GM12878 (cell line): ENCODE results near the gene NAA10. TPM values are rescaled to one million over a fixed set of nuclear protein-coding genes. Genes with fewer than 3 reads are reported as not detected.
A peak's percentile ranks its signal among the peaks of the same experiment; 100 is the strongest.

Experiments
- BMI1 ChIP-seq: fragments of 450-650 bp; IDR thresholded peaks from 2 replicates; pipeline ENCODE4 v1.6.1; 2016; ENCODE audit warnings: mild to moderate bottlenecking, moderate library complexity, borderline replicate concordance
- CHD1 ChIP-seq: IDR thresholded peaks from 2 replicates; pipeline ENCODE4 v1.6.1; 2012; ENCODE audit warnings: low read depth, low read length, improper control_type of control experiment
- ELK1 ChIP-seq: IDR thresholded peaks from 2 replicates; pipeline ENCODE4 v1.6.1; 2012; ENCODE audit warnings: low read depth, low read length, improper control_type of control experiment
- ETV6 ChIP-seq, 2 experiments: fragments of 450-650 bp in 1 of 2; IDR thresholded peaks in 1 of 2; conservative IDR thresholded peaks in 1 of 2; 2 replicates each; pipeline ENCODE4 v1.6.1; 2014; ENCODE audit warnings: antibody characterized with exemption in 1 of 2, borderline replicate concordance in 1 of 2, low read depth in 1 of 2, mild to moderate bottlenecking in 1 of 2, moderate library complexity in 1 of 2
- GABPA ChIP-seq: IDR thresholded peaks from 2 replicates; pipeline ENCODE4 v1.6.1; 2014; ENCODE audit warnings: antibody characterized with exemption, low read depth, mild to moderate bottlenecking, inconsistent platforms
- GATAD2B ChIP-seq: fragments of 450-650 bp; conservative IDR thresholded peaks from 2 replicates; pipeline ENCODE4 v1.6.1; 2017; ENCODE audit warnings: low read depth, mild to moderate bottlenecking, moderate library complexity
- HDAC6 ChIP-seq: fragments of 200-600 bp; sonication (generic); IDR thresholded peaks from one replicate; pipeline ENCODE4 v1.8.0; 2017; ENCODE audit warnings: antibody characterized with exemption; ENCODE audit not compliant: unreplicated experiment
- KDM1A ChIP-seq: fragments of 200-600 bp; sonication (generic); IDR thresholded peaks from 2 replicates; pipeline ENCODE4 v1.6.1; 2016; ENCODE audit warnings: borderline replicate concordance
- KLF5 ChIP-seq: fragments of 450-650 bp; IDR thresholded peaks from 2 replicates; pipeline ENCODE4 v1.6.1; 2014; ENCODE audit warnings: mild to moderate bottlenecking; ENCODE audit not compliant: partially characterized antibody
- MLLT1 ChIP-seq: fragments of 450-650 bp; IDR thresholded peaks from 2 replicates; pipeline ENCODE4 v1.6.1; 2016; ENCODE audit warnings: mild to moderate bottlenecking
- MTA2 ChIP-seq: fragments of 450-650 bp; IDR thresholded peaks from 2 replicates; pipeline ENCODE4 v1.6.1; 2016; ENCODE audit warnings: low read depth, mild to moderate bottlenecking, moderate library complexity
- NR2C2 ChIP-seq: IDR thresholded peaks from 2 replicates; pipeline ENCODE4 v1.6.1; 2011; ENCODE audit warnings: borderline replicate concordance, low read depth; ENCODE audit not compliant: control insufficient read depth, insufficient read length
- POLR2AphosphoS2 ChIP-seq: IDR thresholded peaks from 2 replicates; pipeline ENCODE4 v1.6.1; 2011; ENCODE audit warnings: low read depth, mild to moderate bottlenecking, low read length, improper control_type of control experiment, moderate library complexity
- POLR2AphosphoS5 ChIP-seq: IDR thresholded peaks from 2 replicates; pipeline ENCODE4 v1.6.1; 2011; ENCODE audit warnings: mild to moderate bottlenecking, low read length, inconsistent platforms
- POU2F2 ChIP-seq: IDR thresholded peaks from 3 replicates; pipeline ENCODE4 v1.6.1; 2011; ENCODE audit warnings: low read depth, mild to moderate bottlenecking, low read length, borderline replicate concordance
- RCOR1 ChIP-seq: conservative IDR thresholded peaks from 2 replicates; pipeline ENCODE4 v1.6.1; 2012; ENCODE audit warnings: low read depth, low read length, improper control_type of control experiment
- SMAD5 ChIP-seq: IDR thresholded peaks from 2 replicates; pipeline ENCODE4 v1.6.1; 2016; ENCODE audit warnings: antibody characterized with exemption, low read depth
- YBX1 ChIP-seq: fragments of 450-650 bp; IDR thresholded peaks from 2 replicates; pipeline ENCODE4 v1.6.1; 2016; ENCODE audit warnings: antibody characterized with exemption
- ZNF207 ChIP-seq: fragments of 450-650 bp; IDR thresholded peaks from 2 replicates; pipeline ENCODE4 v1.6.1; 2014; ENCODE audit warnings: antibody characterized with exemption, mild to moderate bottlenecking, borderline replicate concordance
- polyA plus RNA-seq, 11 experiments: library from polyadenylated mRNA; depleted of rRNA in 4 of 11; unstranded in 6 of 11; stranded (reverse) in 5 of 11; fragments of >200 nt; fragmentation: Nextera tagmentation in 4 of 11; fragmentation: Illumina TruSeq in 1 of 11; extraction: Ambion mirVana in 4 of 11; extraction: Trizol in 1 of 11; gene quantifications; 1 replicate in 1 of 11; 2 replicates in 10 of 11; pipeline versions ENCODE4 v1.2.1 to v1.2.3, GENCODE V29; 2011 to 2016; ENCODE audit warnings: inconsistent platforms in 2 of 11, missing spikeins in 2 of 11, low read depth in 1 of 11
- total RNA-seq, 4 experiments: library from RNA; depleted of rRNA in 3 of 4; stranded (reverse); fragments of >200 nt in 3 of 4; fragmentation: Illumina TruSeq in 1 of 4; extraction: Trizol in 1 of 4; gene quantifications; 2 replicates each; pipeline versions ENCODE4 v1.2.1 to v1.2.3, GENCODE V29; 2013 to 2021
- TF ChIP-seq, protein P1 (sequence below): fragments of 450-650 bp; formaldehyde crosslinking; IDR thresholded peaks from 2 replicates; pipeline ENCODE4 v1.5.0; 2022; ENCODE audit warnings: mild to moderate bottlenecking, missing genetic modification characterization
- TF ChIP-seq, protein P2 (sequence below): IDR thresholded peaks from 2 replicates; pipeline ENCODE4 v1.6.1; 2012; ENCODE audit warnings: low read depth, low read length, improper control_type of control experiment
- TF ChIP-seq, protein P3 (sequence below): fragments of 450-650 bp; IDR thresholded peaks from 2 replicates; pipeline ENCODE4 v1.6.1; 2017; ENCODE audit warnings: mild to moderate bottlenecking

NAA10 gene
- total and polyA plus RNA-seq, 10 of the 15 experiments (the other 5 are each of a cell fraction or from before 2014, with no cell fraction given): 7.9 to 212 (median 98.9) TPM

DNA sequence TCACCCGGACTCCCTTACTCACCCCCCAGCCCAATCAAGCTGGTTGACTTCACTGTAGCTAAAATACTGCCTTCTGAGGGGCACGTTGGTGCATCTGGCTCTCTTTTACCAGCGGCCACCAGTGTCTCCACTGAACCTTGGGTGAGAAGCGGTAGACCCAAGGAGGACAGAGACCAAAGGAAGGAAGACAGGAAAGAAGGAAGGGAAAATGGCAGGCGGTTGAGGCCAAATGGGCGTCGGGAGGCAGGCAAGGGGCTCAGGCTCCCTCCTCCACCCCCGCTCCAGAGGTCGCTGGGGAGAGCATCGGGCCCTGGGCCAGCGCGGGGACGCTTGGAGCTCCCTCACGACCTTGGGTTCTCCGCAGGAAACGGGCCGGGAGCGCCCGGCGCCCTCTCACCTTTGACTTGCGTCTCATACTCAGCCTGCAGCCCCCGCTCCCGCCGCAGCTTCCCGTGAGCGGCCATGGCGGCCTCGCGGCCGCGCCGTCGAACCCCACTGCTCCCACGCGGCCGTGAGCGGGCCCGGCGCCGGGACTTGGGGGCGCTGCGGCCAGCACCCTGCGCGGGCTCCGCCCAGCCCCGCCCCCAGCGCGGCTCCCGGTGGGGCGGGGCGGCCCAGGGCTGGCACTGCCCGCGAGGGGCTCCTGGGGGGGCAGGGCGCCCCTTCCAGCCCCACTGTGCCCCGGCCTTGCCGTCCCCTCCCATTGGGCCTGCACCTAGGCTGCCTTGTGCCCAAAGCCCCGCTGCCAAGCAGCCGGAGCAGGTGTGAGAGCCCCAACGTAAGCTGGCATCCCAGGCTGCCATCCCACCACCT lies 8.9 kb downstream of the NAA10 start, which contains the start of gene ARHGAP4 (continued):
- no peak for TF ChIP-seq GABPA
- TF ChIP-seq MTA2: no peak
- no peak; the same call in 2 of the 3 replicates for TF ChIP-seq POU2F2
- TF ChIP-seq YBX1: no peak
- no peak for TF ChIP-seq BMI1
- TF ChIP-seq HDAC6: no peak
- TF ChIP-seq ETV6 (conservative IDR thresholded peaks at IDR 0.05 in 1 of 2, IDR thresholded peaks at IDR 0.05 in 1 of 2; ENCODE audit: borderline replicate concordance in 1 of 2, low read depth in 1 of 2): no peak
- 0 out of 2 replicates have a peak, but pooled peaks have one; percentile 70 for TF ChIP-seq GATAD2B
- TF ChIP-seq, protein P1, sequence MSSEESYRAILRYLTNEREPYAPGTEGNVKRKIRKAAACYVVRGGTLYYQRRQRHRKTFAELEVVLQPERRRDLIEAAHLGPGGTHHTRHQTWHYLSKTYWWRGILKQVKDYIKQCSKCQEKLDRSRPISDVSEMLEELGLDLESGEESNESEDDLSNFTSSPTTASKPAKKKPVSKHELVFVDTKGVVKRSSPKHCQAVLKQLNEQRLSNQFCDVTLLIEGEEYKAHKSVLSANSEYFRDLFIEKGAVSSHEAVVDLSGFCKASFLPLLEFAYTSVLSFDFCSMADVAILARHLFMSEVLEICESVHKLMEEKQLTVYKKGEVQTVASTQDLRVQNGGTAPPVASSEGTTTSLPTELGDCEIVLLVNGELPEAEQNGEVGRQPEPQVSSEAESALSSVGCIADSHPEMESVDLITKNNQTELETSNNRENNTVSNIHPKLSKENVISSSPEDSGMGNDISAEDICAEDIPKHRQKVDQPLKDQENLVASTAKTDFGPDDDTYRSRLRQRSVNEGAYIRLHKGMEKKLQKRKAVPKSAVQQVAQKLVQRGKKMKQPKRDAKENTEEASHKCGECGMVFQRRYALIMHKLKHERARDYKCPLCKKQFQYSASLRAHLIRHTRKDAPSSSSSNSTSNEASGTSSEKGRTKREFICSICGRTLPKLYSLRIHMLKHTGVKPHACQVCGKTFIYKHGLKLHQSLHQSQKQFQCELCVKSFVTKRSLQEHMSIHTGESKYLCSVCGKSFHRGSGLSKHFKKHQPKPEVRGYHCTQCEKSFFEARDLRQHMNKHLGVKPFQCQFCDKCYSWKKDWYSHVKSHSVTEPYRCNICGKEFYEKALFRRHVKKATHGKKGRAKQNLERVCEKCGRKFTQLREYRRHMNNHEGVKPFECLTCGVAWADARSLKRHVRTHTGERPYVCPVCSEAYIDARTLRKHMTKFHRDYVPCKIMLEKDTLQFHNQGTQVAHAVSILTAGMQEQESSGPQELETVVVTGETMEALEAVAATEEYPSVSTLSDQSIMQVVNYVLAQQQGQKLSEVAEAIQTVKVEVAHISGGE (CRISPR knock-in tag): no peak
- TF ChIP-seq SMAD5: peak; percentile 89
- no peak for TF ChIP-seq KDM1A
- no peak for TF ChIP-seq ZNF207
- TF ChIP-seq, protein P2, sequence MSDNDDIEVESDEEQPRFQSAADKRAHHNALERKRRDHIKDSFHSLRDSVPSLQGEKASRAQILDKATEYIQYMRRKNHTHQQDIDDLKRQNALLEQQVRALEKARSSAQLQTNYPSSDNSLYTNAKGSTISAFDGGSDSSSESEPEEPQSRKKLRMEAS: peak; percentile 28
- TF ChIP-seq CHD1: no peak
- TF ChIP-seq POLR2AphosphoS5: peak; percentile 80
- TF ChIP-seq MLLT1: peak; percentile 17
- no peak for TF ChIP-seq NR2C2
- TF ChIP-seq, protein P3, sequence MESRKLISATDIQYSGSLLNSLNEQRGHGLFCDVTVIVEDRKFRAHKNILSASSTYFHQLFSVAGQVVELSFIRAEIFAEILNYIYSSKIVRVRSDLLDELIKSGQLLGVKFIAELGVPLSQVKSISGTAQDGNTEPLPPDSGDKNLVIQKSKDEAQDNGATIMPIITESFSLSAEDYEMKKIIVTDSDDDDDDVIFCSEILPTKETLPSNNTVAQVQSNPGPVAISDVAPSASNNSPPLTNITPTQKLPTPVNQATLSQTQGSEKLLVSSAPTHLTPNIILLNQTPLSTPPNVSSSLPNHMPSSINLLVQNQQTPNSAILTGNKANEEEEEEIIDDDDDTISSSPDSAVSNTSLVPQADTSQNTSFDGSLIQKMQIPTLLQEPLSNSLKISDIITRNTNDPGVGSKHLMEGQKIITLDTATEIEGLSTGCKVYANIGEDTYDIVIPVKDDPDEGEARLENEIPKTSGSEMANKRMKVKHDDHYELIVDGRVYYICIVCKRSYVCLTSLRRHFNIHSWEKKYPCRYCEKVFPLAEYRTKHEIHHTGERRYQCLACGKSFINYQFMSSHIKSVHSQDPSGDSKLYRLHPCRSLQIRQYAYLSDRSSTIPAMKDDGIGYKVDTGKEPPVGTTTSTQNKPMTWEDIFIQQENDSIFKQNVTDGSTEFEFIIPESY: no peak
- TF ChIP-seq POLR2AphosphoS2: peak; percentile 43; the same call in 1 of the 2 replicates
- TF ChIP-seq KLF5: no peak
- TF ChIP-seq RCOR1: no peak
- no peak for TF ChIP-seq ELK1
